HG03108 (cell line): ENCODE measurements around the gene CEP104.

Experiments
- ATAC-seq: cut with Tn5 transposase; IDR thresholded peaks from one replicate; pipeline ENCODE4 v1.9.1; 2021; ENCODE audit warnings: moderate library complexity; ENCODE audit not compliant: unreplicated experiment

CEP104 gene

GRCh38 chr1:3856923-3857790 is at the start of gene CEP104, which contains the start of gene DFFB:
TSS of gene CEP104 (minus strand) at chr1:3857211. CDS start at chr1:3852407, 4,804 bp downstream.
TSS of gene DFFB (plus strand) at chr1:3857476. CDS start at chr1:3857604, 128 bp downstream.
- peak; percentile 94 for ATAC-seq

- no peak for ATAC-seq
Observed at GRCh38 chr1:3906672-3907020, 49.6 kb upstream of the CEP104 start.

- no peak for ATAC-seq
Observed at GRCh38 chr1:3905953-3906671, 49.1 kb upstream of the CEP104 start.

- ATAC-seq, result no peak
Observed at GRCh38 chr1:3905266-3905952, 48.4 kb upstream of the CEP104 start.

- no peak for ATAC-seq
Observed at GRCh38 chr1:3904843-3905185, 47.8 kb upstream of the CEP104 start.

GRCh38 chr1:3904006-3904842 is 47.2 kb upstream of the CEP104 start:
- no peak for ATAC-seq

GRCh38 chr1:3903141-3904005 is 46.4 kb upstream of the CEP104 start:
- no peak for ATAC-seq

GRCh38 chr1:3902571-3903091 is 45.6 kb upstream of the CEP104 start:
- ATAC-seq, result no peak

GRCh38 chr1:3902111-3902511 is 45.1 kb upstream of the CEP104 start:
- ATAC-seq, result no peak

GRCh38 chr1:3900969-3901529 is 44.0 kb upstream of the CEP104 start:
- ATAC-seq, result peak; percentile 36

GRCh38 chr1:3900150-3900968 is 43.3 kb upstream of the CEP104 start, which contains the start of gene C1orf174:
TSS of gene C1orf174 (minus strand) at chr1:3900272. CDS start at chr1:3900186, 86 bp downstream.
- ATAC-seq, result peak; percentile 60

- no peak for ATAC-seq
Observed at GRCh38 chr1:3899754-3900149, 42.7 kb upstream of the CEP104 start.

- no peak for ATAC-seq
Observed at GRCh38 chr1:3898994-3899753, 42.2 kb upstream of the CEP104 start.

- ATAC-seq, result no peak
Observed at GRCh38 chr1:3898475-3898735, 41.4 kb upstream of the CEP104 start.

- ATAC-seq, result no peak
Observed at GRCh38 chr1:3896396-3897000, 39.5 kb upstream of the CEP104 start.

- ATAC-seq, result no peak
Observed at GRCh38 chr1:3895951-3896325, 38.9 kb upstream of the CEP104 start.

GRCh38 chr1:3895279-3895950 is 38.4 kb upstream of the CEP104 start:
- ATAC-seq, result no peak
